Astrocyte of the hippocampus (primary cell): ENCODE data around the gene GMFB.

Experiments
- DNase-seq: peaks from one replicate; pipeline ENCODE4 v3.0.0; 2011; ENCODE audit warnings: low read depth, low spot score

Gene GMFB

GRCh38 chr14:54490445-54491175, 1.8 kb upstream of the GMFB start:
- no peak for DNase-seq

GRCh38 chr14:54489731-54490444, 1.1 kb upstream of the GMFB start:
- DNase-seq = no peak

DNA sequence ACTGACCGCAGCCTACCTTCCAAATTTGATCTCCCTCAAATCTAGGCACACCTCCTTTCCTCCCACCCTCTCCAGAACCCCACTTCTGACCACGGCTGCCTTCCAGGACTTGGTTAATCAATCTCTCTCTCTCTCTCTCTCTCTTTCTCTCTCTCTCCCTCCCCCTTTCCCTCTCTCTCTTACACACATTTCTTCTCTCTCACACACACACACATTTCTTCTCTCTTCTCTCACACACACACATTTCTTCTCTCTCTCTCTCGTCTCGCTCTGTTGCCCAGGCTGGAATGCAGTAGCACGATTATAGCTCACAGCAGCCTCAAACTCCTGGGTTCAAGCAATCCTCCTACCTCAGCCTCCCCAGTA, 521 bp upstream of the GMFB start:
- no peak for DNase-seq

DNA sequence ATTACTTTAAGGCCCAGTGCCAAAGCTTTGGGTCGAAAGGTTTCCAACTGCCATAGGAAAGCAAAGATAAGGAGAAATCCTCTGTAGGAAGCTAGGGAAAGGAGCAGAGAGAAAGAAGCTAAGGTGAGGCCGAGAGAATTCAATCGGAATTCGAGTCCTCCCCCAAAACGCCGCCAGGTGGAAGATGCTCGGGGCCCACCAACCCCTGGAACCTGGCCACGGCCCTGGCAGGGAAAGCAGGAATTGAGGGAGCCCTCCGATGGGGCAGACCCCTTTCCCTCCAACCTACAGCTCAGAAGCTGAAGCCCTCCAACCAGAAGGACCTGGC, 498 bp downstream of the GMFB start:
- no peak for DNase-seq

- peak; percentile 56 for DNase-seq
Observed at GRCh38 chr14:54487771-54488170, 1.0 kb downstream of the GMFB start.

DNA sequence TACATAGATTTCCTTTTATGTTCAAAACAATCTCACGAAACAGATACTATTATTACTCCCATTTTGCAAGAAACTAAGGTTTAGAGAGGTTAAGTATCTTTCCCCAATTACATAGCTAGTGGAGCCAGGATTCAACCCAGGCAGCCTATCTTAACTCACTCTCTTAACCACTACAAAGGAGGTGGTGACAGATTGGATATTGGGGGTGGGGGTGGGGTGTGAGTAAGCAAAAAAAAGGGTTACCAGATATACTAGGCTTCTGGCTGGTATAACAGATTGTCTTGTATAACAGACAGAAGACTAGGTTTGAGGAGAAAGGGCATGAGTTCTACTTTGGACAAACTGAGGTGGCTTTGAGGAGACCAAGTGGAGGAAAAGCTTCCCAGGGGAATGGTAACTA, 2.1 kb downstream of the GMFB start:
- no peak for DNase-seq

DNA sequence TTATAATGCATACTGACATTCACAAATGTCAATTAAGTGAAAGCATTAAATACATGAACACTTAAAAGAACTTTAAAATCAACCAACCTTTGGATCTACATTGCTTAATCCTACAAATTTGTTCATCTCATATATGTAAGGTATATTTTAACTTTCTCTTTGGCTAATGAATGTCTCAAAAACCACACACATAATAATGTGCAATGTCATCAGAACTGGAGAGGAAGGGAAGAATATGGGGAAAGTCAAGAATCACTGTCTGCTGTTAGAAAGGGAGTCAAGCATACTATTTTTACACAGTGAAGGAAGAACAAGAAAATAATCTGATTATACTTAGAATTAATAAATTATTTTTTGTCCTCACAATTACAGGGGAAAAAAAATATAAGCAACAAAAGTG, 4.9 kb downstream of the GMFB start:
- DNase-seq = no peak

- DNase-seq = no peak
Observed at GRCh38 chr14:54483073-54483745, 5.6 kb downstream of the GMFB start.

- DNase-seq = no peak
Observed at GRCh38 chr14:54481695-54482094, 7.1 kb downstream of the GMFB start.

DNA sequence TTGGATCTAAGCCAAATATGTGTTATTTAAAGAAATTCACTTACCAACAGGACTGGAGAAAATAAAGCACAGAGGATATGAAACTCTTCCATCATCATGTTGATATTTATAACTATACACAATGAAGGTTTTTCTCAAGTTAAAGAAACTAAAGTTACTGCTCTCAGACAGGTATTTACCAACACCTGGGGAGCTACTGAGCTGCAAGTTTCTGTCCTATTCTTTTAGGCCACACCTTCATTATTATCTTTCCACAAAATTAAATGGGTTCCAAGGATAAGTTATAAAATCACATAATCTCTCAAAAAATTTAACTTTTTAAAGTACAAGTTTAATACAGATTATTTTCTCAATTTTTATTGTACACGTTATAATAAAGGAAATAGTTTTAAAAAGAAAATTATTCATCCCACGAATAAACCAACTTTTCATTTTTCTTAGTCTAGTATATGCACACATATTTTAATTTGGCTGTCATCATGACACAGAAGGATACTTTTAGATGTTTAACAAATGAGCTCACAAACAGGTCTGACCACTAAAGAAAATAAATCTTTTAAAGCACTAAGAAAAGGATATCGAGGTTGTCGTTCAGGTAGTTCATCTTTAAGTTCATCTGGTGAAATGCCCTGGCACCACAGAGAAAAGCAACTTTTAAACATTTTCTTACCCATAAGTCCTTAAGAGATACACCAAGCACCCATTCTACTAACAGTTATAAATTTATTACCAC, 7.8 kb downstream of the GMFB start:
- no peak for DNase-seq

GRCh38 chr14:54478636-54479215, 10.1 kb downstream of the GMFB start:
- DNase-seq = no peak

DNA sequence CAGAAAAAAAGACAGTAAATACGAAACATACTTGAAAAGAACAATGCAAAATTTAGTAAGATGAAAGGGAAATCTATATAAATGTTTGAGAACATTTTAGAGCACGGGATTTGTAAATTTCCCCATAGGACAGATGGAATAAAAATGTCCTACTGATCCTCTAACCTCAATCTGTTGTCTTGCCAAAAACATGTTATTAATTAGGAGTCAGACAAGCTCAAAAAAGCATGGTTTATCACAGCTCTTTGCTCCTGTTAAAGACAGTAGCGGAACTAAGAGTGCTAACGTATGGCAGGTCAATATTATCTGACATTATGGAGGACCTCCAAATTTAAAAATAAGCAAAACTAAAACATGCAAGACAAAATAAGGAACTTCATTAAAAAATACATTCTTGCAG, 12.9 kb downstream of the GMFB start:
- no peak for DNase-seq

DNA sequence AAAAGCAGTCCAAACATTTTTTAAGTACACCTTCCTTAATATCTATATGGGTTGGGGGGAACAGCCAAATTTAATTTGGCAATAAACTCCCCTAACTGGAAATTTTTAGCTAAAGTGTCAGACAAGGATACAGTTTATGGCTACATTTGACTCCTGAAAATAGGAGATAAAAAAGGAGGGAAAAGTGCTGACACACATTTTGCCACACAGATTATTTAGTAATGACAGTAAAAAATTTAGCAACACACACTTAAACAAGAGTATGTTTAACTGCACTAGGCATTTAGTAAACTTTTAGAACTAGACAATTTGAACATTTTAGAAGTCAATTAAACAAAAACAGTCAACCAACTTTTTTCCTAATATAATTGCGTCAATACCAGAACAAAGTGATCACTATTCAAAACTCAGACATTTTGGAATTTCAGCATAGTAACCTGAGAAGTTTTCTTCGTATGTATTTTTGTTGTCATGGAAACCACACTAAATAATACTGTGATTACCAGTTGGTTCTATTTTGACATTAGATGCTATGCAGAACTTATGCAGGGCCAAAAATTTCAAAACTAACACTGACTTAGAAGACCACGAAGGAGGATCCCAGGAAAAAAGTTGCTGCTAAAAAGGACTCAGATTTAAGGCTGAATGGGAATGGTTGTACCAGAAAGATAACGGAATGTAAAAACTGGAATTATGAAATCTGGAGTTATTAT, 13.4 kb downstream of the GMFB start:
- DNase-seq = no peak

DNA sequence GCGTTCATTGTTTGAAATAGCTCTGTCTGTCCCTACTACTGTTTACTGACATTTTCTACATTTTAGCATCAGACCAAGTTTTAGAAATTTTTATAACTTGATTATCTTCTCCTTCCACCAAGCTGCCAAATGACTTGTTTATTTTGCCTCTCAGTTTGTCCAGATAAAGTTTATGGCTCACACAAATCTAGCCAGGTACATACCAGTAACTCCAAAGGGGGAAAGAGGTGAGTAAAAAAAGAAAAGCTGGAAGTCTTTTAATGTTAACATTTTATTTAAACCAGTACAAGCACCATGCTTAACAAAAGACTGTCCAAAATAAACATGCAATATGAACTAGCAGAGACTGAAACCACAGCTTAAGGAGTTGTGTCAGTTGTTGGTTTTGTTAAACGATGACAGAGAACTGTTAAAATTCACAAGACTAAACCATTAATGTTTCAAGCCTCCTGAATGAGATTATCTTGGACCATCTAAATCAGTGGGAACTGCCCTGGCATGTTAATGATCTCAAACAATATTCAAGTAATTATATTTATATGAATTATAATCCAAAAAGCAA, 14.5 kb downstream of the GMFB start:
- DNase-seq = peak; percentile 58

- no peak for DNase-seq
Observed at GRCh38 chr14:54472315-54472714, 16.5 kb downstream of the GMFB start.

- DNase-seq = no peak
Observed at GRCh38 chr14:54471641-54472040, 17.1 kb downstream of the GMFB start.

GRCh38 chr14:54470701-54471100, 18.1 kb downstream of the GMFB start:
- peak; percentile 3 for DNase-seq

GRCh38 chr14:54467280-54467679, 21.5 kb downstream of the GMFB start:
- no peak for DNase-seq

GRCh38 chr14:54465654-54466053, 23.1 kb downstream of the GMFB start:
- DNase-seq = no peak

DNA sequence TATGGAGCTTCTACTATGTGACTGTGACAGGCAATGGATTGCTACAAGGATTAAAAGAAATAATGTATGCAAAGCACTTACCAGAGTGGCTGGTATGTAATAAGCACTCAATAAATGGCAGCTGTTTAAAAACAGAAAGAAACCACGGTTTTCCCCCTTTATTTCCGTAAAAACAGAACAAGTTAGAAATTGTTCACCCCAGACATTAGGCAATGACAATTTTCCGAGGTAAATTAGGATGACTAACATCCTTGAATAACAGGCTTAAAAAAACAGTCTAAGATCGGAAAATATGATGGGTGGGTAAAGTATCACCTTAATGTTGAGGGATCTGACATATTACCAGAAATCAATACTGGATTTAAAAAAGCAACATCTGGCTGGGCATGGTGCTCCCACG, 26.7 kb downstream of the GMFB start:
- no peak for DNase-seq

GRCh38 chr14:54459106-54459505, 29.7 kb downstream of the GMFB start:
- no peak for DNase-seq
